HG02571 (cell line): ENCODE results near the gene SPACA6.

Experiments
- ATAC-seq: cut with Tn5 transposase; IDR thresholded peaks from one replicate; pipeline ENCODE4 v1.9.1; 2021; ENCODE audit warnings: mild to moderate bottlenecking, moderate library complexity; ENCODE audit not compliant: unreplicated experiment

SPACA6 gene

DNA sequence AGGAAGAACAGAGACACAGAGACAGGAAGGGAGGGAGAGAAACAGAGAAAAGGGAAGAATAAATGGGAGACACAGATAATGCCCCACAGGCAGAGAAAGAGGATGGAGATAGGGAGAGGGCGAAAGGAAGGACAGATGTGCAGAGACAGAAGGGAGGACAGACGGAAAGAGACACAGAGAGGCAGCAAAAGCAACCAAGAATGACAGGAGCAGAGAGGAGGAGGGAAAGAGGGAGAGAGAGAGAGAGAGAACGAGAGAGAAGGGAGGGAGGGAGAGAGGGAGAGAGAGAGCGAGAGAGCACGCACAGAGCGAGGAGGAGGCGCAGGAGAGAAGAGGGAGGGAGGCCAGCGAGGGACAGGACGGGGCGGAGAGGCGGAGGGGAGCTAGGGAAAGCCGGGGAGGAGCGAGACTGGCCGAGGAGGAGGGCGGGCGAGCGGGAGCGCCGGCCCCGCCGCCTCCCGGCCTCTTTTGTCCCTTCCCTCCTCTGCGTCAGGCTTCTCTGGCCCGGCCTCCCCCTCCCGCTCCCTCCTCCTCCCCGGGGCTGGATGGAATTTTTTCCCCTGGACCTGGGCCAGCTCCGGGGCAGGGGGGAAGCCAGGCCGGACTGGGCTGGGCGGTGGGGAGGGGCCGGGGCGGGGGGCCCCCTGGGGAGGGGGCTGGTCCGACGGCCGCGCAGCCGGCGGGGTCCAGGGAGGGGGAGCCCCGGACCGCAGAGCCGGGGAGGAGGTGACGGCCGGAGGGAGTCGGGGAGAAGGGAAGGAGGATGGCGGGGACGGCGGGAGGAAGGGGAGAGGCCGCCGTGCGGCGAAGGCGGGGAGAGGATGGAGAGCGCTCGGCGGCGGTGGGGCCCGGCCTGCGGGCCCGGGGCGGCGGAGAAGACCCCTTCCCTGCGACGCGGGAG is 4.2 kb upstream of the SPACA6 start:
- ATAC-seq = no peak

DNA sequence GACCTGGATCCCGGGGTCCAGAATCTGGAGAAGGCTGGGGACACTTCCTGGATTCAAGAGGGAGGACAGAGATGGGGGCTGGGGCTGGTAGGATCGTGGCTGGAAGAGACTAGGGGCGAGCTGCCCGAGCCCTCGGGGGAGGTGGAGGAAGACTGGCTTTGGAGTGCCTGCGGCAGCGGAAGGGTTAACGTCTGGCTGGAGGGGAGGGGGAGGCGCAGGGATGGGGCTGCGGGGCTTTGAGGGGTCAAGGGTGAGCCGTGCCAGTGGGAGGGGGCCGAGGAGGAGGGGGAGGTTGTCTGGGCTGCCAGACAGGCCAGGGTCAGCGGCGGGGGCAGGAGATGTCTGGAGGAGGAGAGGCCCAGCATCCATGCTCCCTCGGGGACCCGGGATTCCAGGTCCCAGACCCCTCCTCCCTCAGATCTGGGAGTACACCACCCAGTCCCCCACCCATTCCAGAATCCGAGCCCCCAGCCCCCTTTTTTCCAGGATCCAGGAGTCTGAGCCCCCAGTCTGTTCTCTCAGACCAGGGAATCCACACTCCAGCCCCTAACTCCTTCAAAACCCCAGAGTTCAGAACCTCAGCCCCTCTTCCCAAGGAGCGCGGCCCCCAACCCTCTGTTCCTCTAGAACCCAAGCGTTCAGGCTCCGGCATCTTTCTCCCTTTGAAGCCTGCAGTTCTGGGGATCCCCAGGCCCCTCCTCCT is 3.2 kb upstream of the SPACA6 start:
- no peak for ATAC-seq

DNA sequence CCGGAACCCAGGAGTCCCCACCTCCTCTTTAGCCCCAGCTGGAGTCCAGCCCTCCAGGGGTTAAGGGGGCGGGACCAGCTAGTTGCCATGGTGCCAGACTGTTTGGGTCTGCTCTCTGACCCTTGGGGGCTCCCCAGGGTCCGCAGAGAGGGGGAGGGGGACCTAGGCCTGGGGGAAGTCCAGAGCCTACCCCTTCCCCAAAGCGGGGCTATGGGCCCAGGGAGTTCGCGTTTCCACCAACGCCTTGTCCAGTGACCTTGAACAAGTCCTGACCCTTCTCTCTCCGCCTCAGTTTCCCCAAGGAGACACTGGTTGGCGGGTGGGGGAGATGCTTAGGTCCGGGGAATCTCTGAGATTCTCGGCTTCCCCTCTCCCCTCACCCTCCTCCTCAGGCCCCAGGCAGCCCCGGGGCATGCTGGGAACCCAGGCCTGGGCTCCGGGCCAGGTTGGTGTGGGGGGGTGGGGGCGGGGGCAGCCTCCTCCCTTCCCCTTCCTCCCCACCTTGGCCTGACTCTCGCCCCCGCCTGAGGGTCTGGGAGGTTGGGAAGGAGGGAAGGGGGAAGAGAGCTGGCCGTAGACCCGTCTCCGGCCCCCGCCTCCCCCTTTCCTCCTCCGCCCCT is 2.6 kb upstream of the SPACA6 start:
- no peak for ATAC-seq

DNA sequence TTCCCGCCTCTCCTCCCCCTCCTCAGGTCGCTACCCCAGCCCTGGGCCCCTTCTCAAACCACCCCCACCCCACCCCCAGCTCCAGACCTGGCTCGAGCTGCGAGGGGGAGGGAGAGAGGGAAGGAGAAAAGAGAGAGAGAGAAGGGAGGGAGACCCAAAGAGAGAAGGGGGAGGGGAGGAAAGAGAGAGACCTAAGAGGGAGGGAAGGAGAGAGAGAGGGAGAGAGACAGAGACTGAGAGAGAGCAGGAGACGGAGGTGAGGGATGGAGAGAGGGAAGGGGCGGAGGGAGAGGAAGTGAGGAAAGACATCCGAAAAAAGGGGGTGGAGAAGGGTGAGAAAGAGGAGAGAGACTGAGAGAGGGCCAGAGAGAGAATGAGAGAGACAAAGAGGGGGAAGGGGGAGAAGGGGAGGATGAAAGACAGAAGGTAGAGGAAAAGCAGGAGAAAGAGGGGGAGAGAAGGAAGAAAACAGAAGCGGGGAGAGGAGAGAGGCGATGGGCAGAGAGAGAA is 2.0 kb upstream of the SPACA6 start:
- no peak for ATAC-seq

DNA sequence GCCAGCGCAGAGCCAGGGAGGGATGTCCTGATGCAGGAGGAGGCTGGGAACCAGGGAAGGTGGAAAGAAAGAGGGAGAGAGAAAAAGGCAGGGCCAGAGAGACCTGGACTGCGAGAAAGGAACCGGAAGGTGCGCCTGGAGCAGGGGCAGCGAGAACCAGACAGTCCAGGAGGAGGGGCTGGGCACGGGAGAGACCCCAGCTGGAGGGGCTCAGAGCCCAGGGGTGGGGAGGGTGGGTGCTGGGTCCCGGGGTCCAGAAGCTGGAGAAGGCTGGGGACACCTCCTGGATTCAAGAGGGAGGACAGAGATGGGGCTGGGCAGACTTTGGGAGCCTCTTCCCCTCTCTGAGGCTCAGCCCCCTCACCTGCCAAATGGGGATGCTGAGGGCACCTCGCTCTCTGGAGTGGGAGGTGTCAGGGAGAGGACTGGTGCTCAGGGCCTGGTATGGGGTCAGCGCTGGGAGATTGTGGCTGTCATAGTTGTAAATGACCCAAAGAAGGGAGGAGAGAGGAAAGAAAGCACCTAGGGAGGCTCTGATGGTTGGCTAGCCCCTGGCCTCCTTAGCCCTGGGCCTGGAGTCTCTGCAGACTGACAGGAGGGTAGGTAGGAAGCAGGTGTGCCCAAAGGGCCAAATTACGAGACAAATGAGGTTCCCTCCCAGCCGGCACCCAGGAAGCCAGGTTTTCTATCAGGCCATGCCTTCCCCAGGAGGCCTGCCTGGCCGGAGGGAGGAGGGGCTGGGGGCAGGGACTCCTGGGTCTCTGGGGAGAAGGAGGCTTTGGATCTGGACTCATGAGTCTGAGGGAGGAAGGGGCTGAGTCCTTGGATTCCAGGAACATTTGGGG is 1.3 kb upstream of the SPACA6 start:
- ATAC-seq = no peak

DNA sequence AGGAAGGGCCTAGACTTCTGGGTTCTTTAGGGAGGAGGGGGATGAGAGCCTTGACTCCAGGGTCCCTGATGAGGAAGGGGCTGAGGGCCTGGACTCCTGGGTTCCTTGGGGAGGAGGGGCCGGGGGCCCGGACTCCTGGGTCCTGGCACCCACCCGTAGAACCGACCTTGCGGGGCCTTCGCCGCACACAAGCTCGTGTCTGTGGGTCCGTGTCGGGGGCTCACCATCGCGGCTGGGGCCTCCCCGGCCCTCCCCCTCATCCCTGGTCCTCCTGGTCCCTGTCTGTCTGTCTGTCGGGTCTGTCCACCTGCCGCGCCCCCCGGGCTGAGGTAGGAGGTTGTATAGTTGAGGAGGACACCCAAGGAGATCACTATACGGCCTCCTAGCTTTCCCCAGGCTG is 662 bp upstream of the SPACA6 start:
- no peak for ATAC-seq

DNA sequence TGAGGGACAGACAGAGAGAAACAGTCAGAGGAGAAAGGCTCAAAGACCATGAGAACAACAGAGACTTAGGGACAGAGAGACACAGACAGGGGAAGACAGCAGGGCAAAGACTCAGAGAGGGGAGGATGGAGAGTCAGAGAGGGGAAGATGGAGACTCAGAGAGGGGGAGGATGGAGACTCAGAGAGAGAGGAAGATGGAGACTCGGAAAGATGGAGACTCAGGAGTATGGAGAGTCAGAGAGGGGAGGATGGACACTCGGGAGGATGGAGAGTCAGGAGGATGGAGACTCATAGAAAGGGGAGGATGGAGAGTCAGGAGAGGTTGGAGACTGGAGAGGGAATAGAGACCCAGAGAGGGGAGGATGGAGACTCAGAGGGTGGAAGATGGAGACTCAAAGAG is 689 bp downstream of the SPACA6 start:
- ATAC-seq = no peak

DNA sequence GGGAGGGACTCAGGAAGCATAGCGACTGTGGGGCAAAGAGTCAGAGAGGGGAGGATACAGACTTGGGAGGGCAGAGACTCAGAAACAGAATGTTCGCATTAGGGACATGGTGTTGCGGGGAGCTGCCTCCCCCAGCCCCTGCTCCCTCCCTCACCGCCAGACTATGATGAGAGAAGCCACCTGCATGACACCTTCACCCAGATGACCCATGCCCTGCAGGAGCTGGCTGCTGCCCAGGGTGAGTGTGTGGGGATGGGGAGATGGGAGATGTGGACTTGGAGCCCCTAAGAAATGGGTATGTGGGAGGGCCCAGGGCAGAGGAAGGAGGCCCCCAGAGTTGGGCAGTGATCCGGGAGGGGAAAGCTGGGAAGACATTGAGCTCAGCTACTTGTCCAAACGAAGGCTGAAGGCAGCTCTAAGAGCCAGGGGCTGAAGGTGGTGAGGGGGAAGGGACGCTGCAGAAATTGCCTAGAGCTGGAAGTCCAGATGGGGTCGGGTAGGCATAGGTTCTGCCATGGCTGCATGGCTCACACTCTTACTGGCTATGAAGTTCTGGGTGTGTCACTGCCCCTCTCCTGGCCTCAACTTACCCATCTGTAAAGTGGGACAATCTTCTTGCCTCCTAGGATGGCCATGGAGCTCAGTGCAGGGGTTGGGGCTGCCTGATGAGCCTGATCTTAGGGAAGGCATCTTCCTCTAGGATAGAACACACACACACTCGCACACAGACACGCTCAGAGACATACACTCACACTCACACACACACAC is 1.4 kb downstream of the SPACA6 start:
- no peak for ATAC-seq

DNA sequence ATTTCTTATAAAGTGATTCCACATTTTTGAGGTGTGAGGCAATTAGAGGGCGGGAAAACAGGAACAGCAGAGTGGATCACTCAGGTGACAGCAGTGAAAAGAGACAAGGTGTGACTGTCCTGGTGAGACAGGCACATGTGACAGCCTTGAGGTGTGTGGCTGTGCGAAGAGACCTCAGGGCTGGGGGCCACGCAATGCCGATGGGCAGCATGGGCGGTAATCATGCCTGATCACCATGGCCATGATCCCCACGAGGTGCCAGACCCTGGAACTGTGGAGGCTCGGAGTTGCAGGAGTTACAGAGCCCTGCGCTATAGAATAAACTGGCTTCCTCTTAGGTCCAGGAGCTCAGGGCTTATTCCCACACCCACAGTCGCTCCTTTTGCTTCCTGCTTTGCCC is 2.0 kb downstream of the SPACA6 start:
- ATAC-seq = no peak

DNA sequence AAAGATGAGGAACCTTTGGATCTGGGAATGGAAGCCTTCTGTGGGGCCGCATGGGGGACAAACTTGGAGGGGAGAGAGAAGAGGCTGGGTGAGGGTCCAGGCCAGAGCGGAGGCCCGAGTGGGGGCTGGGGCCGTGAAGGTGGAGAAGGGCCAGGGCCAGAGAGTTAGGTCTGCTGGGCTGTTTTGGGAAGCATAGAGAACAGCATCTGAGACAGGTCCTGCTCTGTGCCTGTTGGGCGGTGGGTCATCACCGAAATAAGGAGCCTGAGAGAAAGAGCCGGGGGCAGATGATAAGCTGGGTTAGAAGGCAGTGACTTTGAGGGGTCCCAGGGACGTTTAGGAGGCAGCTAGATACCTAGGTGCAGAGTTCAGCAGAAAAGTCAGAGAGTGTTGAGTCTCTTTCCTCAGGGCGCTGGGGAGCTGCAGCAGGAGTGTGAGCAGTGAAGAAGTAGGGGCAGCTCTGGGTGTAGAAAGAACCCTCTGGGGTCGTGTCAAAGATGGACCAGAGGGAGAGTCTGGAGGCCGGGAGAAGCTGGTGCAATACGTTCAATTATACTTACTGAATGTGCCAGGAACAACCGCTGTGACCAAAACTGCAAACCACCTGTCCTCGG is 2.7 kb downstream of the SPACA6 start:
- ATAC-seq = no peak

DNA sequence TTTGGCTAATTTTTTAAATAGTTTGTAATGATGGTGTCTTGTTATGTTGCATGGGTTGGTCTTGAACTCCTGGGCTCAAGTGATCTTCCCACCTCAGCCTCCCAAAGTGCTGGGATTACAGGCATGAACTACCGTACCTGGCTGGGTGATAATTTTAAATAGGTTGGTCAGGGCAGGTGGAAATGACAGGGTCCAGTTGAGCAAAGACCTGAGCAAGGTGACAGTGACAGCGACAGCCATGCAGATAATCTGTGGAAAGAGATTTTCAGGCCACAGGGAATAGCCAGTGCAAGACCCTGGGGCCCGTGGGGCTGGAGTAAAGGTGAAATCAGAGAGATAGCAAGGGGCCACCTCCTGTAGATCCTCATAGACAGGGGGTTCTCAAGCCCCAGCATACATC is 3.5 kb downstream of the SPACA6 start:
- no peak for ATAC-seq

DNA sequence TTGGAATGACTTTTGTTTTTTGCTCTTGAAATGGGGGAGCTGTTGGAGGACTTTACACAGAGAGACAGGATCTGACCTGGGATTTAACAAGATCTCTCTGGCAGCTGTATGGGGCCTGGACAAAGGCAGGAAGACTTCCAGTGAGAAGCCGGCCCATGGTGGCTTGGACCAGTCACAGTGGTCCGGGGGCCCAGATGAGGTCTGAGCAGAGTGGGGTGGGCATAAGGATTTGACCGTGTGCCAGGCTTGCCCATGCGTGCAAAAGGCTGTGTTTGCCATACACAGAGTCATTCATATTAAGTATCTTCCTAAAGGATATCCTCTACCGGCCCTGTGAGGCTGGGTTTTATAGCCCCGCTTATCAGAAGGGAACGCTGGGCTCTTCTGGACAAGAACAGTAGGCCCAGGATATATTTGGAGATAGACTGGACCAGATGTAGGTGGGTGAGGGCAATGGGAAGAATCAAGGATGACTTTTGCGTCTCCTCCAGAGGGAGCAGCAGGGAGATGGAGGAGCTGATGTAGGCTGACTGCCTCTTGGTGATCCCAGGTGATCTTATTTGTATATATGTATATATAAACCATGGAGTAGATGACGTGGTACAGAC is 4.1 kb downstream of the SPACA6 start:
- ATAC-seq = no peak

DNA sequence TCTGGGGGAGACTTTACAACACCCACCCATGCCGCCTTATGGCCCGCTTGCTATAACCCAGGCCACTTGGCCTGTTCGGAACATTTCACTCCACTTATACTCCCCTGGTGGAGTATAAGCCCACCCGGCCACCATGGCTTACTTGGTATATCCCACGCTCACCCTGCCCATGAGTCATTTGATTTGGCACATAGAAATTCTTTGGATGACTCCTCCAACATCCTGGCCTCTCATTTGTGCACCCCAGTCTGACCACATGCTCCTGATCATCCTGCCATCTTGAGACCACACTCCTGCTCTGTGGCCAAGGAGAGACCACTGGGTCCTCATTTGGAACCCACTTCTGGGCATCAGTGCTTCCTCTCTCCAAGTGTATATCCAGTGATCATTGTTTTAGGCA is 5.2 kb downstream of the SPACA6 start:
- no peak for ATAC-seq

DNA sequence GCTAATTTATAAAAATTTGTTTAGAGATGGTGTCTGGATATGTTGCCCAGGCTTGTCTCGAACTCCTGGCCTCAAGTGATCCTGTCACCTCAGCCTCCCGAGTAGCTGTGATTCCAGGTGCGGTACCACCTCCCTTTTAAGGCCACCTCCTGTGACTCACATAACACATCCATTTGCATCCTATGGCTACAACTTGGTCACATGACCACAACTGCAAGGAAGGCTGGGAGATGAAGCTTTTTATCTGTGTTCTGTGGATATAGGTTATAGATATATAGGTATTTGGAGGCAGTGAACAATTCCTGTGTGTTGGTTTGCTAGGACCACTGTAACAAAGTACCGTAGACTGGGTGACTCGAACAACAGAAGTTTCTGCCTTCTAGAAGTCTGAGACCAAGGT is 6.0 kb downstream of the SPACA6 start:
- no peak for ATAC-seq

DNA sequence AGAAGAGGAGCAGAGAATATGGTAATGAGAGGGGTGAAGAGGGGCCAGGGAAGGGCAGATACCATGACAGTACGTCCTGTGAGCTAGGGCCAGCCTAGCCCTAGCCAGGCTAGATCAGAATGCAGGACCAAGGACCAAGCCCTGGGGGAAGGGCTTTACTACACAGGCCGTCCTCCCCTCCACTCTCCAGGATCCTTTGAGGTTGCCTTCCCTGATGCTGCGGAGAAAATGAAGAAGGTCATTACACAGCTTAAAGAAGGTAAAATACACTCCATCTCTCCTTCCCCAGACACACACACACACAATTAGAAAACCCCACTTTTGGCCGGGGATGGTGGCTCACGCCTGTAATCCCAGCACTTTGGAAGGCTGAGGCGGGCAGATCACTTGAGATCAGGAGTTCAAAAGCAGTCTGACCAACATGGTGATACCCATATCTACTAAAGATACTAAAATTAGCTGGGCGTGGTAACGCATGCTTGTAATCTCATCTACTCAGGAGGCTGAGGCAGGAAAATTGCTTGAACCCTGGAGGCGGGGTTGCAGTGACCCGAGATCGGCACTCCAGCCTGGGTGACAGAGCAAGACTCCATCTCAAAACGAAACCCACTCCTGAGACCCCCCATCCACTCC is 8.5 kb downstream of the SPACA6 start:
- no peak for ATAC-seq

DNA sequence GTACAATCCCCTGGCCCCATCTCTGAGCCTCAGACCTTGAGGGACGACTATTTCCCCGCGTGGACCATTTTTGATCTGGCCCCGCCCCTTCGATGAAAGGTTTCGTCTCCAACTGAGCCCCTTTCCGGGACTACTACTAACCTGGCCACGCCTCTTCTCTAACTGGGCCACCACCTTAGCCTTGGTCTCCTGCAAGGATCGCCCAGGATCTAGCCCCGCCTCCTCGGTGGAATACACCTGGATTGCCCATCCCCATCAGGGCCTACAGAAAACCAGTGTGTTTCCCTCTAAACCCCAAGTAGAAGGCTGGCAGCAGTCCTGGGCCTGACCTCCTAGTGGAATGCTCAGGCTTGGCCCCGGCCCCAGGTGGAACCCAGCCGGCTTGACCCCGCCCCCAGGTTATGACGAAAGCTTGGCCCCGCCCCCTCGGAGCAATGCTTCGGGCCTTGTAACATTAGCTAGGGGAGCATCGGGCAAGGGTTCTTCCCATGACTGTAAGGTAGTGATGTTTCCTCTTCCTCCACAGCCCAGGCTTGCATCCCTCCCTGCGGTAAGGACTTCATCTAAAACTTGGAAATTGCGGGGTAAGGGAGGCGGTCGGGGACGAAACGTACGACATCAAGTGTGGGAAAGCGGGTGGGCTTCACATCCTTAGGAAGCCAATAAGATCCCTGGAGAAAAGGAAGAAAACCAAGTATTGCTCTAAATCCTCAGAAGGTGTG is 9.1 kb downstream of the SPACA6 start:
- no peak for ATAC-seq

DNA sequence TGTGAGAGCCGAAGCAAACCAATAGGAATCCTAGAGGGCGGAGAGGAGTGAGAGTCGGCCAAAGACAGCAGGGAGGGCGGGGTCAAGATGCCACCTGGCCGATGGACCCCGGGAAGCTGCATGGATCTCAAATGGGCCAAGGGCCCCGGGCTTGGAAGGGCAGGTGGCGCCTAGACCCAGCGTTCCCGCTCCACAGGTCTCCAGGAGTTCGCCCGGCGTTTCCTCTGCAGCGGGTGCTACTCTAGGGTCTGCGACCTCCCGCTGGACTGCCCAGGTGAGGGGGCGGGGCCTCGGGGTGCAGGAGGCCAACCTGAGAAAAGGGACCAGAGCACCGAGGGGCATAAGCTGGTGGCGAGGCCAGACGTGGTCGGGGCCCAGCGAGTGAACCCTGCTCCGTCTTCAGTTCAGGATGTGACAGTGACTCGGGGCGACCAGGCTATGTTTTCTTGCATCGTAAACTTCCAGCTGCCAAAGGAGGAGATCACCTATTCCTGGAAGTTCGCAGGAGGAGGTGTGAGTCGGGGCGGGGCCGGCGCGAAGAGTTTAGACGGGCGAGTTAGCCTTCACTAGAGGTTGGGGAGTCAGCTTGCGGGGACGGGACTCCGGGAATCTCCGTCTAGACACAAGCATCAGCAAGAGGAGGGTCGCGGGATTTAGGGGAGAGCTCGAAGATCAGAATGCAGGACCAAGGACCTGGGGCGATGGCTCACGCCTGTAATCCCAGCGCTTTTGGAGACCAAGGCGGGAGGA is 9.9 kb downstream of the SPACA6 start:
- no peak for ATAC-seq
